Naive thymus-derived CD8-positive, alpha-beta T cell (primary cell): ENCODE results near the gene P2RY13. TPM values are rescaled to one million over a fixed set of nuclear protein-coding genes. Genes with fewer than 3 reads are reported as not detected.

ENCODE experiments used
- ATAC-seq, 2 donors: fragments of 150-1000 bp; cut with Tn5 transposase in 1 of 2; sonication (Bioruptor Pico), chemical (Tn5 transposase) in 1 of 2; 1 replicate in 1 of 2; 2 replicates in 1 of 2; pipeline ENCODE4 v1.10.0; 2021; ENCODE audit warnings: mild to moderate bottlenecking in 2 of 2, moderate library complexity in 2 of 2
- POLR2A ChIA-PET: fragments of 350-600 bp; sonication (Branson Sonifier 250); formaldehyde crosslinking; loops from one replicate; lab custom pipeline; 2021; ENCODE audit warnings: antibody characterized with exemption; lab: Charles Lee
- DNase-seq, 10 donors: peaks; one replicate each; pipeline versions ENCODE4 v3.0.0 to v3.0.0-alpha.2; 2020 to 2022
- H3K27ac Mint-ChIP-seq, 10 donors: one replicate each; pipeline ENCODE4 v1.8.0; 2020 to 2022; ENCODE audit warnings: mild to moderate bottlenecking in 10 of 10, mixed read lengths in 10 of 10, moderate library complexity in 4 of 10, inconsistent platforms in 1 of 10
- H3K27me3 Mint-ChIP-seq, 5 donors: one replicate each; pipeline ENCODE4 v1.8.0; 2021 to 2022; ENCODE audit warnings: mixed read lengths in 5 of 5
- H3K36me3 Mint-ChIP-seq, 3 donors: one replicate each; pipeline ENCODE4 v1.8.0; 2020 to 2022; ENCODE audit warnings: mixed read lengths in 3 of 3, mild to moderate bottlenecking in 2 of 3, inconsistent platforms in 1 of 3
- H3K4me1 Mint-ChIP-seq, 4 donors: one replicate each; pipeline ENCODE4 v1.8.0; 2021 to 2022; ENCODE audit warnings: mixed read lengths in 4 of 4
- H3K4me3 Mint-ChIP-seq, 10 donors: one replicate each; pipeline ENCODE4 v1.8.0; 2020 to 2022; ENCODE audit warnings: mild to moderate bottlenecking in 10 of 10, mixed read lengths in 10 of 10, moderate library complexity in 6 of 10, inconsistent platforms in 1 of 10
- H3K9me3 Mint-ChIP-seq, 9 donors: one replicate each; pipeline ENCODE4 v1.8.0; 2020 to 2022; ENCODE audit warnings: mixed read lengths in 9 of 9, mild to moderate bottlenecking in 3 of 9, inconsistent platforms in 1 of 9, moderate library complexity in 1 of 9
- polyA plus RNA-seq, 3 donors: library from polyadenylated mRNA; unstranded; fragments of 300-500 nt; fragmentation: Illumina TruSeq; gene quantifications; one replicate each; pipeline ENCODE4 v1.2.3, GENCODE V29; 2021
- total RNA-seq, 8 experiments: library from RNA in 2 of 8; stranded (reverse) in 2 of 8; gene quantifications; one replicate each; pipeline ENCODE4 v1.2.3 and lab custom pipeline; 2021 to 2026

P2RY13 gene
- total and polyA plus RNA-seq, 5 experiments from 2014 or later, result 0.05 to 0.06 TPM; not detected in 3

DNA sequence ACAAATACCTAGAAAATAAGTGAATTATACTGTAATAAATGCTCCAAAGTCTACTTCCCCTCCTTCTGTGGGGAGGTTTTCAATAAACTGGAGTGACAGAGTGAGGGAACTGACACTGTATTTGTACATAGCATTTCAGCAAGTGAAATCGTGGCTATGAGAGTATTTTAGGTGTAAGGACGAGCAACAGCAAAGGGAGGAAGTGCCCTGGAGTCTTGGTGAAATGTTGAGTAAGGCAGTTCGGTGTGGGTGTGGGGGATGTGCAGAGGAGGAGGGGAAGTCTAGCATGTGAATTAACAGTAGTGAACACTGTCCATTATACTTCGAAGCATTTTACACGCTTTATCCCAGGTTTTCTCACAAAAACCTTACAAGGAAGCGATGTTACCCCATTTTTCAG, 18.1 kb upstream of the P2RY13 start:
- no peak overlapping the region for H3K27ac Mint-ChIP-seq
- no peak for ATAC-seq
- peaks cover 0 to 30% (median 7%) of the 10 kb centered on the region in 4 donors for H3K4me1 Mint-ChIP-seq
- H3K4me3 Mint-ChIP-seq, result no peak overlapping the region
- POLR2A ChIA-PET, result no interaction called here
- no peaks in the 10 kb centered on the region for H3K36me3 Mint-ChIP-seq
- DNase-seq, result no peak
- H3K27me3 Mint-ChIP-seq, result peaks cover 8 to 23% (median 12%) of the 10 kb centered on the region in 5 donors
- H3K9me3 Mint-ChIP-seq, result no peaks in the 10 kb centered on the region

DNA sequence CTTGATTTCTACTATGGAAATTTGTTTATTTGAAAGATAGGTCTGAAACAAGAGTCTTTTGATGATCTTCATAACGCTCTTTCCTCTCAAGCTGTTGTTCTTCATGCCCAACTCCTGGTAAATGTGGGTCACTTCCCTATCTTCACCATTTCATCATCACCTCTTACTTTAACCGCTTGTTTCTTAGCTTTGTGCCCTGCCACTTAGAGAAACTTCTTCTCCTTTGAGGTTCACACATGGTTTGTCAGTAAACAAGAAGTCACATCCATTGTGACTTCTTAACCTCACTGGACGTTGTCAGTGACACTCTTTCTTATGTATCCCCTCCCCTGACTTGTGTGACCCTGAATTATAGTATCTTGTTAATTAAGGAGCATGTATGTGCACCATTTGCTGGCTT, 16.9 kb upstream of the P2RY13 start:
- Mint-ChIP-seq H3K4me1 (peaks cover 0 to 19% (median 7%) of the 10 kb centered on the region in 4 donors), H3K27me3 (peaks cover 5 to 21% (median 11%) of the 10 kb centered on the region in 5 donors), H3K9me3 (peaks cover 0 to 3% (median 0%) of the 10 kb centered on the region in 9 donors), H3K36me3 (no peaks in the 10 kb centered on the region), H3K4me3 (peak overlapping the region in 1 of 10 donors; percentile 48), H3K27ac (no peak overlapping the region)
- DNase-seq, result no peak
- POLR2A ChIA-PET, result no interaction called here
- ATAC-seq, result no peak

DNA sequence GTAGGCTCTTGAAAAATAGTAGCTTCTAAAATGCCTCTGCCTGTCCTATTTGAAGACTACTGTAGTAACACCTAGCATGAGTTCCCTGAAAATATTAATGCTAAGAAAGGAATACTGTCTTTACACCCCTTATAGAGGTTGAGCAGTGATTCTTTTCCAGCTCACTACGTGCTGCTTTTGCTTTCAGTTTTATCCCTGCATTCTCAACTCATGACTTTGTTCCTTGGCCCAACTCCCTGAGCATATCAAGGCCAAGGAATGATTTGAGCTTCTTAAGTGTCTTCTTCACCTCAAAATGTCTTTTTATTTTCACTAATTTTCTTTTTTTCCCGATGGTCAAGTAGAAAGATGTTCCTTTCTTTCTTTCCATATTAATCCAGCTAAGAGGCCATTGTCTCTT, 16.5 kb upstream of the P2RY13 start:
- Mint-ChIP-seq H3K27me3 (peaks cover 5 to 21% (median 11%) of the 10 kb centered on the region in 5 donors), H3K27ac (no peak overlapping the region), H3K9me3 (peaks cover 0 to 3% (median 0%) of the 10 kb centered on the region in 9 donors), H3K36me3 (no peaks in the 10 kb centered on the region), H3K4me3 (peak overlapping the region in 1 of 10 donors; percentile 48), H3K4me1 (peaks cover 0 to 17% (median 7%) of the 10 kb centered on the region in 4 donors)
- no peak for DNase-seq
- ATAC-seq, result no peak
- POLR2A ChIA-PET, result no interaction called here

- H3K36me3 Mint-ChIP-seq, result no peaks in the 10 kb centered on the region
- no peak for ATAC-seq
- POLR2A ChIA-PET, result no interaction called here
- no peaks in the 10 kb centered on the region for H3K9me3 Mint-ChIP-seq
- peaks cover 0 to 14% (median 4%) of the 10 kb centered on the region in 5 donors for H3K27me3 Mint-ChIP-seq
- no peak overlapping the region for H3K4me3 Mint-ChIP-seq
- peaks cover 4 to 16% (median 7%) of the 10 kb centered on the region in 4 donors for H3K4me1 Mint-ChIP-seq
- no peak overlapping the region for H3K27ac Mint-ChIP-seq
- no peak for DNase-seq
Observed at GRCh38 chr3:151331696-151332095, 2.3 kb upstream of the P2RY13 start.

GRCh38 chr3:151330899-151331298, 1.6 kb upstream of the P2RY13 start:
- ATAC-seq, result no peak
- Mint-ChIP-seq H3K4me1 (peaks cover 4 to 16% (median 7%) of the 10 kb centered on the region in 4 donors), H3K9me3 (no peaks in the 10 kb centered on the region), H3K4me3 (no peak overlapping the region), H3K27me3 (peaks cover 2 to 22% (median 5%) of the 10 kb centered on the region in 5 donors), H3K36me3 (no peaks in the 10 kb centered on the region), H3K27ac (no peak overlapping the region)
- no peak for DNase-seq
- POLR2A ChIA-PET, result no interaction called here

DNA sequence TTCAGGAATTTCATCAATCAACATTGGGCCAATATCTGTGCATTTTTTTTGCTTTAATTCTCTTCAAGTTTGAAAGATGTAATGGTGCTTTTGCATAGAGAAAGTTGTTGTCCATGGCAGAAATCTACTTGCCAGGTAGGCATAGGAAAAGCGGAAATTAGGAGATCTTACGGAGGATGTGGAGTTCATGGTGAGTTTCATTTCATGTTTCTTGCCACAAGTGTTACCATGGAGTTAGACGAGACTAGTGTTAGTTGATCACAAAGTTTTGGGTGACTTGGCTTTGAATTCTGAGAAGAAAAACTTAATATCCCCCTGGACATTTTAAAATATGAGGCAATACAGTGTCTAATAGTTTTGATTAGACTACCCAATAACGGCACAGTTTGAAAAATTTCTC, 1.0 kb upstream of the P2RY13 start:
- Mint-ChIP-seq H3K4me3 (no peak overlapping the region), H3K4me1 (peaks cover 4 to 16% (median 7%) of the 10 kb centered on the region in 4 donors), H3K36me3 (no peaks in the 10 kb centered on the region), H3K9me3 (no peaks in the 10 kb centered on the region), H3K27ac (no peak overlapping the region), H3K27me3 (peaks cover 2 to 24% (median 5%) of the 10 kb centered on the region in 5 donors)
- ATAC-seq (no peak), DNase-seq (no peak)
- POLR2A ChIA-PET, result no interaction called here

DNA sequence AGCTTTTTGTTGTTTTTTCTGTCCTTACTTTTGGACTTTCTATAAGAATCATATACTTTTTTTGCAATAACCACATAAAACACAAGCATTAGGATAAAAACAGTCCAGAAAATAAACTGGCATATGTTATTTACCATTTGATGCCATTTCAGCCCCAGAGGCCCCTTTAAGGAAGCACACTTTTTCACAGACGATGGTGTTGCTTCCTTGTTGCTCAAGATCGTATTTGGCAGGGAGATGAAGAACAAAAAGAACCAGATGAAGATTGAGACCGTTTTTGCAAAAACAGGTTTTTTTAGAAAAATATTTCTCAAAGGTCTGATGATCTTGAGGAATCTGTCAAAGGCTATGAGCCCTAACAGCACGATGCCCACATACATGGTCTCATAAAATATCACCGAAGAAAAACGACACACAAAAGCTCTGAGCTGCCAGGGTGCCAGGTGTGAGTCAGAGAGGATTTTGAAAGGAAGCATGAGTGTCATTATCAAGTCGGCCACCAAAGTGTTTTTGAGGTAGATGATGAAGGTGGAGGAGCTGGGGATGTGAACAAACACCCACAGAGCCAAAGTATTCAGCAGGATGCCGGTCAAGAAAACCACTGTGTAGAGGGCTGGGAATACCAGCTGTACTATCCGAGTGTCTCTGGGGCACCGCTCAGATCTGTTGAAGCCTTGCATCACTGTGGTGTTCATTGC, 902 bp downstream of the P2RY13 start:
- ATAC-seq, result peak; percentile 47 to 65
- POLR2A ChIA-PET, result no interaction called here
- Mint-ChIP-seq H3K4me3 (peak overlapping the region; percentile 3 to 76 (median 43)), H3K9me3 (no peaks in the 10 kb centered on the region), H3K36me3 (no peaks in the 10 kb centered on the region), H3K4me1 (peaks cover 4 to 16% (median 7%) of the 10 kb centered on the region in 4 donors), H3K27ac (peak overlapping the region in 5 of 10 donors; percentile 2 to 54 (median 19)), H3K27me3 (peaks cover 2 to 24% (median 5%) of the 10 kb centered on the region in 5 donors)
- peak in 1 of 10 donors; percentile 60 for DNase-seq

- H3K27me3 Mint-ChIP-seq, result peaks cover 2 to 24% (median 5%) of the 10 kb centered on the region in 5 donors
- POLR2A ChIA-PET, result no interaction called here
- peaks cover 4 to 16% (median 7%) of the 10 kb centered on the region in 4 donors for H3K4me1 Mint-ChIP-seq
- no peak for DNase-seq
- no peak for ATAC-seq
- H3K27ac Mint-ChIP-seq, result no peak overlapping the region
- no peaks in the 10 kb centered on the region for H3K36me3 Mint-ChIP-seq
- peak overlapping the region in 4 of 10 donors; percentile 7 to 76 (median 56) for H3K4me3 Mint-ChIP-seq
- no peaks in the 10 kb centered on the region for H3K9me3 Mint-ChIP-seq
Observed at GRCh38 chr3:151327571-151328198, 1.7 kb downstream of the P2RY13 start.

DNA sequence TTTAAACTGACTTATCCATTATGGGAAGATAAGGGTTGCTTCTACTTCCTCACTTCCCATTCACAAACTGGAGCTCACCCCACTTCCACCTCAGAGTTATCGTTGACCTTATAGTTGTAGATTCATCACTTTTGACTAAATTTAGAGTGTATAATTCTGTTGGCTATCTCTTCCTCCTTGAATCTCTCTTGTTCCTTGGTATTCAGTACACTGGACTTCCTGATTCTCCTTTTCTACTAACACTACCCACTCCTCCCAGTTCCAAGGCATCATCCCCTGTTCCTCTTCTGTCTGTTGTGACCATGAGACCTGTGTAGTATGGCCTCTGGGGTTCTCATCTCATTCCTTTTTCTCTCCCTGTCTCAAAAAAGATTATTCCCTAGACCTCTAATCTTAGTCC, 6.8 kb downstream of the P2RY13 start:
- DNase-seq, result no peak
- Mint-ChIP-seq H3K4me3 (no peak overlapping the region), H3K36me3 (no peaks in the 10 kb centered on the region), H3K27me3 (peaks cover 0 to 10% (median 2%) of the 10 kb centered on the region in 5 donors), H3K4me1 (peaks cover 0 to 2% (median under 1%) of the 10 kb centered on the region in 4 donors), H3K9me3 (no peaks in the 10 kb centered on the region), H3K27ac (no peak overlapping the region)
- POLR2A ChIA-PET, result no interaction called here
- no peak for ATAC-seq

DNA sequence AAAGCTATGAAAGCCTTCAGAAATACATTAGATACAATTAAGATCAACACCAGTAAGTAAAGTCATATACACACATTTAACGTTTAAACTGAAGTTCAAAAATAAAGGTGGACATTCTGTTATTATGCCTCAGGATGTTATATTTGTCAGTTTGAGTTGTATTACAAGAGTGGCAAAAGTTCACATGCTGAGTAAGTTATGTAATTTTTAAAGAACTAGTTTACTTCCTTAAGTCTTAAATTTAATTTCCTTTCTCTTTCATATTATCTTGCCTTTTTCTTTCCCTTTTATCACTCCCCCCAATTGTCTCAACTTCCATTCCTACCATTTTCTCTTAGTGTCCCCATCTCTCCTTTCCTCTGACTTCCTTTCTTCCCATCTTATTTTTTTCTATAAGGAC, 7.8 kb downstream of the P2RY13 start:
- ATAC-seq (no peak), DNase-seq (no peak)
- H3K4me3 Mint-ChIP-seq, result no peak overlapping the region
- no peaks in the 10 kb centered on the region for H3K9me3 Mint-ChIP-seq
- no peak overlapping the region for H3K27ac Mint-ChIP-seq
- H3K36me3 Mint-ChIP-seq, result no peaks in the 10 kb centered on the region
- H3K4me1 Mint-ChIP-seq, result peaks cover 0 to 2% (median under 1%) of the 10 kb centered on the region in 4 donors
- POLR2A ChIA-PET, result no interaction called here
- H3K27me3 Mint-ChIP-seq, result peaks cover 0 to 8% (median 2%) of the 10 kb centered on the region in 5 donors

GRCh38 chr3:151320131-151320530, 9.2 kb downstream of the P2RY13 start:
- H3K36me3 Mint-ChIP-seq, result no peaks in the 10 kb centered on the region
- POLR2A ChIA-PET, result no interaction called here
- H3K27me3 Mint-ChIP-seq, result no peaks in the 10 kb centered on the region

DNA sequence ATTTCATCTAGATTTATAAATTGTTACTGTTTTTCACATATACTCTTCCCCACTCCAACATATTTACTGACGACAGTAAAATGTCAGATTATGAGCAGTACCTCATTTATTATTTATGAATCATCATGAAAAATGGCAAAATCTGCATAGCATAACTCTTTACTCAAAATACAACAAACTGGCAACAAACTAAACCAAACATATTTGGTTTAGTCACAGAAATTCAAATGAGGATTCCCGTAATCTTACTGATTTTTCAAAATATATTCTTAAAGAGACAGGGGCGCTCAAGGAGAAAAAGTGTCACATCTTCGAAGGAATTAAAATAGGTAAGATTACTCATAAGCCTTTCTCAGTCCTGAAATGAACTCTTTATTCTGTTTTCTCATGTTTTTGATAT, 9.7 kb downstream of the P2RY13 start:
- Mint-ChIP-seq H3K27ac (no peak overlapping the region), H3K36me3 (no peaks in the 10 kb centered on the region), H3K9me3 (no peaks in the 10 kb centered on the region), H3K4me1 (peaks cover 0 to 2% (median under 1%) of the 10 kb centered on the region in 4 donors), H3K27me3 (no peaks in the 10 kb centered on the region), H3K4me3 (no peak overlapping the region)
- DNase-seq (no peak), ATAC-seq (no peak)
- POLR2A ChIA-PET, result no interaction called here

More at GRCh38 chr3:151320131-151320530, 9.2 kb downstream of the P2RY13 start:
- H3K9me3 Mint-ChIP-seq, result no peaks in the 10 kb centered on the region
- peaks cover 0 to 2% (median under 1%) of the 10 kb centered on the region in 4 donors for H3K4me1 Mint-ChIP-seq
- DNase-seq (no peak), ATAC-seq (no peak)
- no peak overlapping the region for H3K27ac Mint-ChIP-seq
- H3K4me3 Mint-ChIP-seq, result no peak overlapping the region

DNA sequence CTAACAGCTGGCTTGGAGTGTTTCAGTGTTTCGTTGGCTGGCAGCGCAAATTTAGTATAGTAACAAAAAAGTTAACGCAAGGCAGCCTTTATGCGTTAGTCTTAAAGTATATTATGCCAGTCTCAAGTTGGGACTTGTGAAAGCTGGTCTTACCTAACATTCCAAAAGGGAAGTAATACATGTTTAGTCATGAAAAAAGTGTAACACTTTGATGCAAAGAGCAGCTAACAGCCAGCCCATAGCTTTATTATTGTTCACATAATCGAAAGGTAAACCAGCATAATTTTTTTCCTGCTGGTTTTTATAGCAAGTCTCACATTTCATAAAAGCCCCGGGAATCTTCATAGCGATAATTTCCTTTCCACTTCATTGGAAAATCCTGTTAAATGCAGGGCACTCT, 10.4 kb downstream of the P2RY13 start:
- Mint-ChIP-seq H3K9me3 (no peaks in the 10 kb centered on the region), H3K4me3 (no peak overlapping the region), H3K27ac (no peak overlapping the region), H3K4me1 (peaks cover 0 to 2% (median under 1%) of the 10 kb centered on the region in 4 donors), H3K27me3 (no peaks in the 10 kb centered on the region), H3K36me3 (no peaks in the 10 kb centered on the region)
- ATAC-seq (no peak), DNase-seq (no peak)
- POLR2A ChIA-PET, result no interaction called here
